Activated T-cell treated with anti-CD3 and anti-CD28 coated beads, Interleukin-2, amount 50 U/mL, for 72 hours (primary cell): ENCODE measurements around the gene LUC7L2. TPM values are rescaled to one million over a fixed set of nuclear protein-coding genes. Genes with fewer than 3 reads are reported as not detected.
"Not testable (repeated sequence)": the region's sequence is repeated elsewhere in the genome, so short reads cannot be mapped to it uniquely, and the experiment has no call there.

Experiments used
- ATAC-seq, 2 donors: fragments of 150-1000 bp; cut with Tn5 transposase; replicated peaks in 1 of 2; 2 replicates each; pipeline ENCODE4 v1.10.0; 2021; ENCODE audit warnings: moderate library complexity in 2 of 2, mild to moderate bottlenecking in 1 of 2
- DNase-seq, 2 donors: peaks; one replicate each; pipeline ENCODE4 v3.0.0; 2021 to 2022; ENCODE audit warnings: mixed read lengths in 1 of 2
- H3K27ac Mint-ChIP-seq: one replicate; pipeline ENCODE4 v1.8.0; 2022; ENCODE audit warnings: mild to moderate bottlenecking, moderate library complexity, mixed read lengths
- H3K27me3 Mint-ChIP-seq: one replicate; pipeline ENCODE4 v1.8.0; 2022; ENCODE audit warnings: low read depth, mixed read lengths
- H3K36me3 Mint-ChIP-seq, 2 donors: one replicate each; pipeline ENCODE4 v1.8.0; 2022; ENCODE audit warnings: mixed read lengths in 2 of 2, mild to moderate bottlenecking in 1 of 2; ENCODE audit not compliant: insufficient read depth in 2 of 2
- H3K4me1 Mint-ChIP-seq: one replicate; pipeline ENCODE4 v1.8.0; 2022; ENCODE audit warnings: low read depth, mixed read lengths
- H3K4me3 Mint-ChIP-seq, 2 donors: one replicate each; pipeline ENCODE4 v1.8.0; 2022; ENCODE audit warnings: mild to moderate bottlenecking in 2 of 2, mixed read lengths in 2 of 2, moderate library complexity in 2 of 2
- H3K9me3 Mint-ChIP-seq, 2 donors: one replicate each; pipeline ENCODE4 v1.8.0; 2022; ENCODE audit warnings: mixed read lengths in 2 of 2
- total RNA-seq, 2 donors: library from RNA; stranded (reverse); gene quantifications; one replicate each; pipeline ENCODE4 v1.2.3, GENCODE V29; 2022

The LUC7L2 gene
- total RNA-seq, 2 donors from 2014 or later = 178 to 217 TPM

DNA sequence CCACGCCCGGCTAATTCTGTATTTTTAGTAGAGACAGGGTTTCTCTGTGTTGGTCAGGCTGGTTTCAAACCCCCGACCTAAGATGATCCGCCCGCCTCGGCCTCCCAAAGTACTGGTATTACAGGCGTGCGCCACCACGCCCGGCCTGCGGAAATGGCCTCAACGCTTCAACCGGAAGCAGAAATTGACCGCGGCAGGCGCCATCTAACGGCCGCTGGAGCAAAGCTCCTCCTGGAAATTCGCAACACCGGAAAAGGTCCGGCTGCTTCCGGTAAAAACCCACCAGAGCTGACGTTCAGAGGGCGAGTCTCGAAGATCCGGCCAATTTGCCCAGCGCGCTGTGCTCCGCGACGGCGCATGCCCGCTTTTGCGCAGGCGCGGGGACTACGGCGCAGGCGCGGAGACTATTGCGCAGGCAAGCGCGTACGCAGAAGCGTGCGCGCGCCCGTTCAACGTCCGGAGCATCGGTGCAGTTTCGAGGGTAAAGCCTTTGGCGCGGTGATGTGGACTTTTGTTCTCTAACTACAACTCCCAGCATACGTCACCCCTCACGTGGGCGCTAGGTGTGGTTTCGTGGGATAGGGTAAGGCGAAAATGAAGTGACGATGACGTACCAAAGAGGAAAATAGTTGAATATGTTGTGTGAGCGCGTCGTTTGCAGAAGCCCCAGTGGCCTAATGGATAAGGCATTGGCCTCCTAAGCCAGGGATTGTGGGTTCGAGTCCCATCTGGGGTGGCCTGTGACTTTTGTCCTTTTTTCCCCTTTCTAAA is 19.5 kb upstream of the LUC7L2 start:
- peak overlapping the region; percentile 100 for H3K27ac Mint-ChIP-seq
- DNase-seq = peak; percentile 98
- peak; percentile 83 to 85 for ATAC-seq
- H3K27me3 Mint-ChIP-seq = no peaks in the 10 kb centered on the region
- H3K36me3 Mint-ChIP-seq = peaks cover 11 to 13% of the 10 kb centered on the region in 2 donors
- peak overlapping the region; percentile 92 to 94 for H3K4me3 Mint-ChIP-seq
- H3K4me1 Mint-ChIP-seq = peaks cover 22% of the 10 kb centered on the region
- peaks cover 4 to 9% of the 10 kb centered on the region in 2 donors for H3K9me3 Mint-ChIP-seq

DNA sequence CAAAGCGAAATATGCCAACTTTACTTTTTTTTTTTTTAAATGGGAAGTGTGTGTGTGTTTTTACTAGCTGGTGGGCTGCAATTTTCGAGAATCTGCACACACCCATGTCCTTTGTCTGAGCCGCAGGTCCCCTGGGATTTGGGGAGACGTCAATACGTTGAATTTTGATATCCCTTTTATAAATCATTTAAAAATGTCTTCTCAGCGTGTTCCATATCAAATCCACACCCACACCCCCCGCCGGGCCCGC is 19.0 kb upstream of the LUC7L2 start:
- H3K36me3 Mint-ChIP-seq = peaks cover 11 to 13% of the 10 kb centered on the region in 2 donors
- peaks cover 4 to 9% of the 10 kb centered on the region in 2 donors for H3K9me3 Mint-ChIP-seq
- peak overlapping the region; percentile 92 to 94 for H3K4me3 Mint-ChIP-seq
- peaks cover 22% of the 10 kb centered on the region for H3K4me1 Mint-ChIP-seq
- DNase-seq (no peak), ATAC-seq (no peak)
- H3K27ac Mint-ChIP-seq = peak overlapping the region; percentile 100
- H3K27me3 Mint-ChIP-seq = no peaks in the 10 kb centered on the region

DNA sequence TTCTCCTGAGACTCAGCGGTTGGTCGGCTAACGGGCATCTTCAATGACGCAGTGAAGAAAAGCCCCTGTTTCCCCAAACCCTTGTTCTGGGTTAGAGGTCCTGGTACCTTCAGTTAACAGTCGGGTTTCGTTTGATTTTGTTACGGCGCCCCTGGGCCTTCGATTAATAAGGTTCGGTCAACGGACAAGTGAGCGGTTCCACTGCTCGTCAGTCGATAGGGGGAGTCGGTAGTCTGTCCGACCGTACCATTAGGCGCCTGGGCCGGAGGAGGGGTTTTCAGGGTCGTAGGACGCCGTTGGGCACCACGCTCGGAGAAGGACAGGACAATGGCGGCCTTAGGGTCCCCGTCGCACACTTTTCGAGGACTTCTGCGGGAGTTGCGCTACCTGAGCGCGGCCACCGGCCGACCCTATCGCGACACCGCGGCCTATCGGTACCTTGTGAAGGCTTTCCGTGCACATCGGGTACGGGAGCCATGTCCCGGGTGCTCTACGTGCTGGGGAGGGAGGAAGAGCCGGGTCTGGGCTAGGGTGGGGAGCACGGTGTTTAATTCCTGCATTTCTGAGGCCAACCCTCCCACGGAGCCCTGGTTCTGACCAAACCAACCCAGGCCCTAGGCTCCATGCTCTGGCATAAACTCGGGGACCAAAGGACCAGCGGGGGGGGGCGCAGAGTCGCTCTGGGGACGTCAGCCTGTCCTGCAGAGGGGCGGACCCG is 18.5 kb upstream of the LUC7L2 start, which contains the start of gene FMC1:
Gene FMC1, plus strand, starts transcription at position 280 of the 718 bp plus-strand sequence. Its CDS starts 48 bp downstream, at position 328.
- Mint-ChIP-seq H3K27me3 (no peaks in the 10 kb centered on the region), H3K4me1 (peaks cover 22% of the 10 kb centered on the region), H3K36me3 (peaks cover 13 to 15% of the 10 kb centered on the region in 2 donors), H3K27ac (peak within 1 kb of the TSS; percentile 100), H3K9me3 (peaks cover 4 to 9% of the 10 kb centered on the region in 2 donors), H3K4me3 (peak within 1 kb of the TSS; percentile 92 to 94)
- peak; percentile 58 to 69 for ATAC-seq
- peak; percentile 86 to 87 for DNase-seq

DNA sequence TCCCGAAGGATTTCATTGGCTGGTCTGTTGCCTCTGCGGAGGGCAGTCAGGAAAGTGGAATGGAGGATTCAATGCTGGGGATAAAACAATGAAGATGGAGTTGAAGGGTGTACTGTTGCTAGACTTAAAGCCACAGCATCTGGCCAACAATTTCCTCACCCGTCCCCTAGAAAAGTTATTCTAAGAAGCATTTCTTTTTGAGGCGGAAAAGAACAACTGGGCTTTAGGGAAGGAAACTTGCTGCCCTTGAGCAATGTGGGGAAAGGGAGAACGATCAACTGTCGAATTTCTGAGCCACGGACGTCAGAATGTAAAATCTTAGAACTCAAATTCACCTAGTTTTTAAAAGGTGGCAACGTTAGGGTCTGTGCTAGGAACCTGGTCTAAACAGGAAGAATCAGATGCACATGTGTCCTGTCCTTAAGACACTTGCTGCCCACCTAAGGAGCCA is 17.9 kb upstream of the LUC7L2 start:
- no peaks in the 10 kb centered on the region for H3K27me3 Mint-ChIP-seq
- ATAC-seq = no peak

DNA sequence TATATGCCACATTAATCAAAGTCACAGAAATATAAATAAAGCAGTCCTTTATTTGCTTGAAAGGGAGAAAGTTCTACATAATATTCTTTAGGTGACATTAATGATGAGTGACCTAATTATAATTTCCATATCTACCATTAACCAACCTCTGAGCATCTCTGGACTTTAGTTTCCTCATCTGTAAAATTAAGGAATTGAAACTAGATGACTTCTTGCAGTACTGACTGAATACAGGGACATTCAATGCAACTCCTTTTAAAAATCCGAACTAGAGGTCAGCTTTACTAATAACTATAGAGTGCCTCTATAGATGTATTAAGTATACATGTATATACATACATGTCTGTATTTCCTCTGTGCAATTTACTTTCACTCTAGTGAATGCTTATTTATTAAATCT is 14.7 kb upstream of the LUC7L2 start:
- Mint-ChIP-seq H3K27me3 (no peaks in the 10 kb centered on the region), H3K36me3 (peaks cover 12 to 13% of the 10 kb centered on the region in 2 donors), H3K4me1 (peaks cover 28% of the 10 kb centered on the region), H3K4me3 (no peak overlapping the region), H3K9me3 (peaks cover 0 to 4% of the 10 kb centered on the region in 2 donors), H3K27ac (no peak overlapping the region)
- DNase-seq (no peak), ATAC-seq (no peak)

More for the DNA sequence above, 17.9 kb upstream of the LUC7L2 start:
- DNase-seq = no peak
- peak overlapping the region; percentile 92 to 94 for H3K4me3 Mint-ChIP-seq
- H3K4me1 Mint-ChIP-seq = peaks cover 25% of the 10 kb centered on the region
- H3K27ac Mint-ChIP-seq = peak overlapping the region; percentile 100
- H3K36me3 Mint-ChIP-seq = peaks cover 14 to 17% of the 10 kb centered on the region in 2 donors
- peaks cover 4 to 9% of the 10 kb centered on the region in 2 donors for H3K9me3 Mint-ChIP-seq

DNA sequence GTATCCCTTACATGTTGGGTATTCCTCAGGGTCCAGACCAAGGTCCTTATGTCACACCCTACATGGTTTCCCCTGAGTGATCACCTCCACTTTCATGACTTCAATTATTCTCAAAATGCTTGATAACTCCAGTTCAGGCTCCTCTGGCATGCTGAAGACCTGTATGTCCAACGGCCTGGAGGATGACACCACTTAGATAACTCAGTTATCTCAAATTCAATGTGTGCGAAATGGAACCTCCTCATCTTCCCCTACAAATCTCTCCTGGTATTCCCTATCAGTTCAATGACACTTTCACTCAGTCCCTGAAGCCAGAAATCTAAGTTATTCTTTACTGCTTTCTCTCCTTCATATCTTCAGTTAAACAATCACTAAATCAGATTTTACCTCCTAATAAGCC is 8.7 kb upstream of the LUC7L2 start:
- ATAC-seq = no peak
- H3K4me3 Mint-ChIP-seq = no peak overlapping the region

DNA sequence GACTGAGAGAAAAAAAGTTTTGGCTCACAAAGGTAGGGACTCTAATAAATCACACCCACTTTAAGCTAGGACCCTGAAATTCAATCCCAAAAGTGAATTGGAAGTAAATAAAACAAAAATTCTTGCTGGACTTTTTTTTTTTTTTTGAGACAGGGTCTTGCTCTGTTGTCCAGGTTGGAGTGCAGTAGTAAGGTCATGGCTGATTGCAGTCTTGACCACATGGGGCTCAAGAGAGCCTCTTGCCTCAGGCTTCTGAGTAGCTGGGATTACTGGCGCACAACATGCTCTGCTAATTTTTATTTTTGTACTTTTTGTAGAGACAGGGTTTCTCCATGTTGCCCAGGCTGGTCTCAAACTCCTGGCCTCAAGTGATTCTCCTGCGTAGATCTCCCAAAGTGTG is 5.0 kb upstream of the LUC7L2 start:
- no peaks in the 10 kb centered on the region for H3K27me3 Mint-ChIP-seq
- ATAC-seq = no peak
- H3K36me3 Mint-ChIP-seq = peaks cover 3 to 14% of the 10 kb centered on the region in 2 donors
- no peak for DNase-seq
- no peak overlapping the region for H3K4me3 Mint-ChIP-seq
- H3K9me3 Mint-ChIP-seq = no peaks in the 10 kb centered on the region
- no peak overlapping the region for H3K27ac Mint-ChIP-seq
- H3K4me1 Mint-ChIP-seq = peaks cover 22% of the 10 kb centered on the region

More for the DNA sequence above, 8.7 kb upstream of the LUC7L2 start:
- Mint-ChIP-seq H3K4me1 (peaks cover 5% of the 10 kb centered on the region), H3K9me3 (no peaks in the 10 kb centered on the region), H3K27ac (no peak overlapping the region), H3K36me3 (peaks cover 11 to 13% of the 10 kb centered on the region in 2 donors), H3K27me3 (no peaks in the 10 kb centered on the region)
- no peak for DNase-seq

DNA sequence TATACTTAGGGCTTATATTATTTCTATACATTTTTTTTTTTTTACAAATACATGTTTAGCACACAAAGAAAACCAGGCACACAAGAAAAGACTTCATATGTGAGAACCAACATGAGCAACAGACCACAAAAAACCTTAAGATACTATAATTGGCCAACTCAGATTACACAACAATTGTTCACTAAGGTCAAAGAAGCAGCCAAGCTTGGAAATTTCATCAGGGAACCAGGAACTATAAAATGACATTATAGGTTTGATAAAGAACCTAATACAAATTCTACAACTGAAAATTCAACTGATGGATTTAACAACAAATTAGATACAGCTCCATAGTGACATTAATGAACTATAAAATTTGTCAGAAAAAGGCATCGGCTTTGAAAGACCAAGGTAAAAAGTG is 4.4 kb upstream of the LUC7L2 start:
- DNase-seq = no peak
- Mint-ChIP-seq H3K4me1 (peaks cover 22% of the 10 kb centered on the region), H3K9me3 (no peaks in the 10 kb centered on the region), H3K27me3 (no peaks in the 10 kb centered on the region), H3K4me3 (no peak overlapping the region), H3K27ac (peak overlapping the region; percentile 74), H3K36me3 (peaks cover 3 to 11% of the 10 kb centered on the region in 2 donors)
- no peak for ATAC-seq

DNA sequence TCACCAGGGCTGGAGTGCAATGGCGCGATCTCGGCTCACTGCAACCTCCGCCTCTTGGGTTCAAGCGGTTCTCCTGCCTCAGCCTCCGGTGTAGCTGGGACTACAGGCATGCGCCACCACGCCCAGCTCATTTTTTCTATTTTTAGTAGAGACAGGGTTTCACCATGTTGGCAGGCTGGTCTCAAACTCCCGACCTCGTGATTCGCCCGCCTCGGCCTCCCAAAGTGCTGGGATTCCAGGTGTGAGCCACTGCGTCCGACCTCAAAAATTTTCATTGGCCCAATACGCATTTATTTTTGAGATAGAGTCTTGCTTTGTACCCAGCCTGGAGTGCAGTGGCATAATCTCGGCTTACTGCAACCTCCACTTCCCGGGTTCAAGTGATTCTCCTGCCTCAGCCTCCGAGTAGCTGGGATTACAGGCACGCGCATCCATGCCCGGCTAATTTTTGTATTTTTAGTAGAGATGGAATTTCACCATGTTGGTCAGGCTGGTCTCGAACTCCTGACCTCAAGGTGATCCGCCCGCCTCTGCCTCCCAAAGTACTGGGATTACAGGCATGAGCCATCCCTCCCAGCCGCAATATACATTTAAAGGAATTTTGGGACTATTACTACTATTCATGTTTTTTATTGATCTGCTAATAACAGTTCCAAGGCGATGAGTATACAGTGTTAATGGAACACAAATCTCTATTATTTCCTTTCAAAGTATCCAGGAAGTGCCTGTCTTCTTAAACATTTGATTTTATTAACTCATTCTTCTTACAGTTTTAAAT is 1.8 kb upstream of the LUC7L2 start:
- H3K4me3 Mint-ChIP-seq = peak overlapping the region; percentile 97
- not testable (repeated sequence) for DNase-seq, ATAC-seq, H3K27me3 Mint-ChIP-seq, H3K9me3 Mint-ChIP-seq
- H3K27ac Mint-ChIP-seq = peak overlapping the region; percentile 97
- H3K4me1 Mint-ChIP-seq = peaks cover 45% of the 10 kb centered on the region
- peaks cover 11 to 15% of the 10 kb centered on the region in 2 donors for H3K36me3 Mint-ChIP-seq

DNA sequence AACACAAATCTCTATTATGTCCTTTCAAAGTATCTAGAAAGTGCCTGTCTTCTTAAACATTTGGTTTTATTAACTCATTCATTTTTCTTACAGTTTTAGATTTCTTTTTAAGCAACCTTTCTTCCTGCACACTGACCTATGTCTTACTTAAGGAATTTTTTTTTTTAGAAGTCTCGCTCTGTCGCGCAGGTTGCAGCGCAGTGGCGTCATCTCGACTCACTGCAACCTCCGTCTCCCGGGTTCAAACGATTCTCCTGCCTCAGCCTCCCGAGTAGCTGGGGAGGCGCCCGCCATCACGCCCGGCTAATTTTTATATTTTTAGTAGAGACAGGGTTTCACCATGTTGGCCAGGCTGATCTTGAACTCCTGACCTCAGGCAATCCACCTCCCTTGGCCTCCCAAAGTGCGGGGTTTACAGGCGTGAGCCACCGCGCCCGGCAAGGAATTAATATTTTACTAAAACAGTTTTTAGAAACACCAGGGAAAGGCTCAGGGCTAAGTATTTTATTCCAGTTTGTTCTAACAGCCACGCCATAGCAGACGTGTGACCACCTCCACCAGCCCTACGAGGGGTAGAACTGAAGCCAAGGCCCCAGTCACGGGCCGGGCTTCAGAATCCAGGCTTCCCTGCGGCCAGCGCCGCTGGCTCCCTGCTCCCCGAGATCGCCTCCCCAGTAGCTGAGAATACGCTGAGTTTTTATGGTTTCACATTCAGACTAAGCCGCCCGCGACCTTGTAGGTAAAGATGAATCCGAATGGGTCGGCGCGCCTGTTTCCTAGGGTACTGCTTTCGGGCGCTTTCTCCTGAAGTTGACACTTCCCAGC is 941 bp upstream of the LUC7L2 start:
- Mint-ChIP-seq H3K36me3 (peaks cover 11 to 21% of the 10 kb centered on the region in 2 donors), H3K9me3 (no peaks in the 10 kb centered on the region), H3K27ac (peak overlapping the region; percentile 97), H3K4me1 (peaks cover 52% of the 10 kb centered on the region), H3K27me3 (no peaks in the 10 kb centered on the region), H3K4me3 (peak overlapping the region; percentile 97)
- ATAC-seq = peak; percentile 0
- peak; percentile 47 to 52 for DNase-seq

DNA sequence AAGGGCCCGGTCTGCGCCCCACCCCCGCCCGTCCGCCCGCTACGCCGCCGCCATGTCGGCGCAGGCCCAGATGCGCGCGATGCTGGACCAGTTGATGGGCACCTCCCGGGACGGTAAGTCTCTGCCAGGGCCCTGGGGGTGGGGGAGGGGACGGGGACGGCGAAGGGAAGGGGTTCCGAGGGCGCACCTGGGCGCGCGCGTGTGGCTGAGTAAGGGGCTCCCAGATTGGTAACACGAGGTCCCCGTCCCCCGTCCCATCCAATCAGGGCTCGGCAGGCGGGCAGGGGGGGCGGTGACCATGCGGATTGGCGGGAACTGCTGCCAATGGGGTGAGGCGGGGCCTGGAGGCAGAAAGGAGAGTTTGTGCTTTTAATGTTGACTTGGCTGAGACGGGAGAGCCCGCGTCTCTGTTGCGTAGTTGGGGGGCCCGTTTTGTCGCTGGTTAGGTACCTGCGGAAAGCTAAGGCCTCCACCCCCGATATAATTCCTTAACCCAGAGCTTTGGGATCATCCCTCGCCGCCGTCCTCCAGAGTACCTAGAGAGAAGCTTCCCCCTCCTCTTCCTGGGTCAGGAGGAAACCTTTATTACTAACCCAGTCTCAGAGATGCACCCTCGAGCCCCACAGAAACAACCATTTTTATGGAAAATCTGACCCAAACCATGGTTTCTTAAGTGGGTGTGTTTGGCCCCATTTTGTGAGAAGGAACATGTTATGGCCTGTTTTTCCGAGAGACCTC is 685 bp downstream of the LUC7L2 start:
- Mint-ChIP-seq H3K27ac (peak overlapping the region; percentile 98), H3K9me3 (no peaks in the 10 kb centered on the region), H3K4me1 (peaks cover 67% of the 10 kb centered on the region), H3K27me3 (no peaks in the 10 kb centered on the region), H3K4me3 (peak overlapping the region; percentile 97), H3K36me3 (peaks cover 13 to 31% of the 10 kb centered on the region in 2 donors)
- peak; percentile 80 to 82 for ATAC-seq
- peak; percentile 99 for DNase-seq

DNA sequence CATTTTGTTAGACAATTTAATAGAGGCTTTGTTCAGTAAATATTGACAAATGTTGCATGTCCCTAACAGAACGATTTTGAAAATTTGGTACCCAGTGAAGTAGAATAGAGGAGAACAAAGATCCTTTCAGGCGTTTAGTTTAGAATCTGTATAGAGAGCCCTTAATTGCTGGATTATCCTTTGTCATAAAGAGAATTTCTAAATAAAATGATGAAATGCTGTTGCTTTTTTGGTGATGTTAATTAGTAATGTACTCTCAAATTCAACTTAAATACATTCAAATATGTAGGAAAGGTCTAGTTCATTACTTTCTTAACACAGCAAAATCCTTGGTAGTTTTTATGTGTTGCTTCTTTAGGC is 1.2 kb downstream of the LUC7L2 start:
- Mint-ChIP-seq H3K27ac (peak overlapping the region; percentile 98), H3K4me3 (peak overlapping the region; percentile 97), H3K36me3 (peaks cover 11 to 35% of the 10 kb centered on the region in 2 donors), H3K4me1 (peaks cover 72% of the 10 kb centered on the region), H3K27me3 (no peaks in the 10 kb centered on the region), H3K9me3 (no peaks in the 10 kb centered on the region)
- DNase-seq (no peak), ATAC-seq (no peak)
